WTC11 (cell line): ENCODE measurements around the gene PSMD13. TPM values are rescaled to one million over a fixed set of nuclear protein-coding genes. Genes with fewer than 3 reads are reported as not detected.

Experiments
- ATAC-seq: fragments of 200-7000 bp; cut with Tn5 transposase; 2 replicates; pipeline ENCODE4 v1.10.0; 2021; ENCODE audit warnings: mild to moderate bottlenecking, moderate library complexity
- CTCF ChIA-PET: fragments of 300-600 bp; sonication (Branson Sonifier 250); formaldehyde crosslinking; loops from one replicate; lab custom pipeline; 2021; ENCODE audit warnings: antibody characterized with exemption; lab: Charles Lee
- POLR2A ChIA-PET: fragments of 350-600 bp; sonication (Branson Sonifier 250); formaldehyde crosslinking; loops from one replicate; lab custom pipeline; 2021; ENCODE audit warnings: antibody characterized with exemption; lab: Charles Lee
- DNase-seq: peaks from one replicate; pipeline ENCODE4 v3.0.0; 2021; ENCODE audit warnings: low spot score
- H3K27ac Mint-ChIP-seq: 2 replicates; pipeline ENCODE4 v1.8.0; 2021; ENCODE audit warnings: mixed read lengths
- H3K27me3 Mint-ChIP-seq: 2 replicates; pipeline ENCODE4 v1.8.0; 2021; ENCODE audit warnings: low read depth, mild to moderate bottlenecking, moderate library complexity, mixed read lengths
- H3K36me3 Mint-ChIP-seq: 2 replicates; pipeline ENCODE4 v1.8.0; 2021; ENCODE audit warnings: mixed read lengths
- H3K4me1 Mint-ChIP-seq: 2 replicates; pipeline ENCODE4 v1.8.0; 2022; ENCODE audit warnings: mixed read lengths
- H3K4me3 Mint-ChIP-seq: 2 replicates; pipeline ENCODE4 v1.8.0; 2021; ENCODE audit warnings: mild to moderate bottlenecking, moderate library complexity, mixed read lengths
- H3K9me3 Mint-ChIP-seq: 2 replicates; pipeline ENCODE4 v1.8.0; 2021; ENCODE audit warnings: mixed read lengths
- ATF1 ChIP-seq: sonication (generic); formaldehyde crosslinking; IDR thresholded peaks from 2 replicates; pipeline ENCODE4 v1.8.1; 2023; ENCODE audit warnings: mild to moderate bottlenecking, moderate library complexity, missing genetic modification reagents
- ATF3 ChIP-seq: sonication (generic); formaldehyde crosslinking; conservative IDR thresholded peaks from 2 replicates; pipeline ENCODE4 v1.8.1; 2022; ENCODE audit warnings: mild to moderate bottlenecking, missing genetic modification reagents
- CDX4 ChIP-seq: fragments of 250-450 bp; sonication (Bioruptor Pico); IDR thresholded peaks from 2 replicates; pipeline ENCODE4 v1.9.0; 2021; ENCODE audit warnings: moderate library complexity, mild to moderate bottlenecking, inconsistent platforms, borderline replicate concordance
- CREM ChIP-seq: sonication (generic); formaldehyde crosslinking; IDR thresholded peaks from 2 replicates; pipeline ENCODE4 v1.8.1; 2022; ENCODE audit warnings: mild to moderate bottlenecking, missing genetic modification reagents, moderate library complexity
- ESRRA ChIP-seq: sonication (generic); formaldehyde crosslinking; IDR thresholded peaks from 2 replicates; pipeline ENCODE4 v1.8.1; 2022; ENCODE audit warnings: mild to moderate bottlenecking, missing genetic modification reagents, borderline replicate concordance
- FOXP1 ChIP-seq: sonication (generic); formaldehyde crosslinking; IDR thresholded peaks from 2 replicates; pipeline ENCODE4 v1.8.0; 2022; ENCODE audit warnings: missing genetic modification reagents, mild to moderate bottlenecking, moderate library complexity, borderline replicate concordance
- GABPB1 ChIP-seq: sonication (generic); formaldehyde crosslinking; IDR thresholded peaks from 2 replicates; pipeline ENCODE4 v1.8.1; 2023; ENCODE audit warnings: mild to moderate bottlenecking, missing genetic modification reagents
- KAT7 ChIP-seq: sonication (generic); formaldehyde crosslinking; IDR thresholded peaks from 2 replicates; pipeline ENCODE4 v1.8.1; 2023; ENCODE audit warnings: missing genetic modification reagents, mild to moderate bottlenecking, borderline replicate concordance
- NR1H2 ChIP-seq: sonication (generic); formaldehyde crosslinking; IDR thresholded peaks from 2 replicates; pipeline ENCODE4 v1.9.0; 2021; ENCODE audit warnings: mild to moderate bottlenecking, moderate library complexity, missing genetic modification reagents
- OVOL2 ChIP-seq: fragments of 250-450 bp; sonication (Bioruptor Pico); IDR thresholded peaks from 2 replicates; pipeline ENCODE4 v1.9.0; 2021; ENCODE audit warnings: mild to moderate bottlenecking, borderline replicate concordance
- SOX15 ChIP-seq: fragments of 250-450 bp; sonication (Bioruptor Pico); IDR thresholded peaks from 2 replicates; pipeline ENCODE4 v1.9.0; 2021; ENCODE audit warnings: mild to moderate bottlenecking
- TEAD4 ChIP-seq: sonication (generic); formaldehyde crosslinking; IDR thresholded peaks from 2 replicates; pipeline ENCODE4 v1.8.0; 2022; ENCODE audit warnings: mild to moderate bottlenecking, missing genetic modification reagents
- ZNF138 ChIP-seq: sonication (generic); formaldehyde crosslinking; conservative IDR thresholded peaks from 2 replicates; pipeline ENCODE4 v1.8.1; 2022; ENCODE audit warnings: mild to moderate bottlenecking, moderate library complexity, missing genetic modification reagents
- ZNF232 ChIP-seq: sonication (generic); formaldehyde crosslinking; IDR thresholded peaks from 2 replicates; pipeline ENCODE4 v1.8.0; 2022; ENCODE audit warnings: mild to moderate bottlenecking, missing genetic modification reagents
- ZNF263 ChIP-seq: sonication (generic); formaldehyde crosslinking; IDR thresholded peaks from 2 replicates; pipeline ENCODE4 v1.8.1; 2022; ENCODE audit warnings: low read depth, mild to moderate bottlenecking, moderate library complexity, missing genetic modification reagents
- total RNA-seq: library from RNA; stranded (reverse); gene quantifications from 3 replicates; pipeline ENCODE4 v1.2.3, GENCODE V29; 2021
- TF ChIP-seq, protein P1 (sequence below): sonication (generic); formaldehyde crosslinking; IDR thresholded peaks from 2 replicates; pipeline ENCODE4 v1.8.0; 2023; ENCODE audit warnings: missing genetic modification reagents, mild to moderate bottlenecking, borderline replicate concordance
- TF ChIP-seq, protein P2 (sequence below): sonication (generic); formaldehyde crosslinking; IDR thresholded peaks from 2 replicates; pipeline ENCODE4 v1.8.0; 2022; ENCODE audit warnings: mild to moderate bottlenecking, missing genetic modification reagents
- TF ChIP-seq, protein P3 (sequence below): fragments of 250-450 bp; sonication (Bioruptor Pico); IDR thresholded peaks from 2 replicates; pipeline ENCODE4 v1.8.0; 2021; ENCODE audit warnings: mild to moderate bottlenecking

PSMD13 gene
- total RNA-seq, 1 experiment from 2014 or later: 148 TPM

GRCh38 chr11:207208-207862, 29.4 kb upstream of the PSMD13 start, which contains the start of the genes BET1L and RIC8A (continued):
- TF ChIP-seq, protein P1, sequence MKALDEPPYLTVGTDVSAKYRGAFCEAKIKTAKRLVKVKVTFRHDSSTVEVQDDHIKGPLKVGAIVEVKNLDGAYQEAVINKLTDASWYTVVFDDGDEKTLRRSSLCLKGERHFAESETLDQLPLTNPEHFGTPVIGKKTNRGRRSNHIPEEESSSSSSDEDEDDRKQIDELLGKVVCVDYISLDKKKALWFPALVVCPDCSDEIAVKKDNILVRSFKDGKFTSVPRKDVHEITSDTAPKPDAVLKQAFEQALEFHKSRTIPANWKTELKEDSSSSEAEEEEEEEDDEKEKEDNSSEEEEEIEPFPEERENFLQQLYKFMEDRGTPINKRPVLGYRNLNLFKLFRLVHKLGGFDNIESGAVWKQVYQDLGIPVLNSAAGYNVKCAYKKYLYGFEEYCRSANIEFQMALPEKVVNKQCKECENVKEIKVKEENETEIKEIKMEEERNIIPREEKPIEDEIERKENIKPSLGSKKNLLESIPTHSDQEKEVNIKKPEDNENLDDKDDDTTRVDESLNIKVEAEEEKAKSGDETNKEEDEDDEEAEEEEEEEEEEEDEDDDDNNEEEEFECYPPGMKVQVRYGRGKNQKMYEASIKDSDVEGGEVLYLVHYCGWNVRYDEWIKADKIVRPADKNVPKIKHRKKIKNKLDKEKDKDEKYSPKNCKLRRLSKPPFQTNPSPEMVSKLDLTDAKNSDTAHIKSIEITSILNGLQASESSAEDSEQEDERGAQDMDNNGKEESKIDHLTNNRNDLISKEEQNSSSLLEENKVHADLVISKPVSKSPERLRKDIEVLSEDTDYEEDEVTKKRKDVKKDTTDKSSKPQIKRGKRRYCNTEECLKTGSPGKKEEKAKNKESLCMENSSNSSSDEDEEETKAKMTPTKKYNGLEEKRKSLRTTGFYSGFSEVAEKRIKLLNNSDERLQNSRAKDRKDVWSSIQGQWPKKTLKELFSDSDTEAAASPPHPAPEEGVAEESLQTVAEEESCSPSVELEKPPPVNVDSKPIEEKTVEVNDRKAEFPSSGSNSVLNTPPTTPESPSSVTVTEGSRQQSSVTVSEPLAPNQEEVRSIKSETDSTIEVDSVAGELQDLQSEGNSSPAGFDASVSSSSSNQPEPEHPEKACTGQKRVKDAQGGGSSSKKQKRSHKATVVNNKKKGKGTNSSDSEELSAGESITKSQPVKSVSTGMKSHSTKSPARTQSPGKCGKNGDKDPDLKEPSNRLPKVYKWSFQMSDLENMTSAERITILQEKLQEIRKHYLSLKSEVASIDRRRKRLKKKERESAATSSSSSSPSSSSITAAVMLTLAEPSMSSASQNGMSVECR: peak; percentile 86; the same call in 1 of the 2 replicates
- TF ChIP-seq, protein P2, sequence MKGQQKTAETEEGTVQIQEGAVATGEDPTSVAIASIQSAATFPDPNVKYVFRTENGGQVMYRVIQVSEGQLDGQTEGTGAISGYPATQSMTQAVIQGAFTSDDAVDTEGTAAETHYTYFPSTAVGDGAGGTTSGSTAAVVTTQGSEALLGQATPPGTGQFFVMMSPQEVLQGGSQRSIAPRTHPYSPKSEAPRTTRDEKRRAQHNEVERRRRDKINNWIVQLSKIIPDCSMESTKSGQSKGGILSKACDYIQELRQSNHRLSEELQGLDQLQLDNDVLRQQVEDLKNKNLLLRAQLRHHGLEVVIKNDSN: no peak
- no peak for TF ChIP-seq ZNF138 (CRISPR knock-in tag)
- TF ChIP-seq GABPB1 (CRISPR knock-in tag): peak; percentile 56
- no peak for TF ChIP-seq OVOL2 (CRISPR knock-in tag)
- TF ChIP-seq FOXP1 (CRISPR knock-in tag): peak; percentile 45; the same call in 1 of the 2 replicates
- TF ChIP-seq, protein P3, sequence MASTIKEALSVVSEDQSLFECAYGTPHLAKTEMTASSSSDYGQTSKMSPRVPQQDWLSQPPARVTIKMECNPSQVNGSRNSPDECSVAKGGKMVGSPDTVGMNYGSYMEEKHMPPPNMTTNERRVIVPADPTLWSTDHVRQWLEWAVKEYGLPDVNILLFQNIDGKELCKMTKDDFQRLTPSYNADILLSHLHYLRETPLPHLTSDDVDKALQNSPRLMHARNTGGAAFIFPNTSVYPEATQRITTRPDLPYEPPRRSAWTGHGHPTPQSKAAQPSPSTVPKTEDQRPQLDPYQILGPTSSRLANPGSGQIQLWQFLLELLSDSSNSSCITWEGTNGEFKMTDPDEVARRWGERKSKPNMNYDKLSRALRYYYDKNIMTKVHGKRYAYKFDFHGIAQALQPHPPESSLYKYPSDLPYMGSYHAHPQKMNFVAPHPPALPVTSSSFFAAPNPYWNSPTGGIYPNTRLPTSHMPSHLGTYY (CRISPR knock-in tag): no peak
- TF ChIP-seq CREM (CRISPR knock-in tag): 0 out of 2 replicates have a peak, but pooled peaks have one; percentile 42
- no peak for TF ChIP-seq TEAD4
- no peak for TF ChIP-seq CDX4 (CRISPR knock-in tag)
- TF ChIP-seq NR1H2: no peak
- no peak for TF ChIP-seq ZNF263 (CRISPR knock-in tag)
- no peak for TF ChIP-seq ESRRA (CRISPR knock-in tag)
- no peak for TF ChIP-seq ATF3

DNA sequence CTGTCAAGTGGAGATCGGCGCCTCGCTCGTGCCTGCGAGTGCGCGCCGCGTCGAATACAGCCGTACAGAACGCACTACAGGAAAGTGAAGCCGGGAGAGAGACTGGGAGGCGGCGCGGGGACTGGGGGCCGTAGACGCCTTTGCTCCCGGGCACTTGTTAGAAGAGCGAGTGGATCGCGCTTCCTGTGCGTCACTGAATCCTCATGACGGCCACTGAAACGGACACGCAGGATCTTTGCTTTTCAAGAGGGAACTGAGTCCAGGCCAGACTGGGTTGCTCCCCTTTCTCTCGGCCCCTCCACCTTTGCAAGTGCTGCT, 29.0 kb upstream of the PSMD13 start:
- Mint-ChIP-seq H3K27ac (peak overlapping the region; percentile 98), H3K4me1 (peaks cover 8% of the 10 kb centered on the region; the same call in 1 of the 2 replicates), H3K36me3 (peaks cover 31% of the 10 kb centered on the region), H3K9me3 (no peaks in the 10 kb centered on the region), H3K4me3 (peak overlapping the region; percentile 97), H3K27me3 (no peaks in the 10 kb centered on the region)
- ATAC-seq (peak; percentile 5), DNase-seq (peak; percentile 31)
- ChIA-PET POLR2A (interaction anchor here (0.7 to 1.0 kb wide), 2 partner anchors 161 to 199 kb away, joined by 3 to 6 read pairs; no protein-coding TSS in a partner anchor), CTCF (interaction anchor here (0.8 to 2.2 kb wide), 5 partner anchors 43 to 240 kb away, joined by 4 to 23 read pairs (median 4); no protein-coding TSS in a partner anchor)
- TF ChIP-seq SOX15 (CRISPR knock-in tag) (no peak), ATF1 (CRISPR knock-in tag) (no peak), KAT7 (no peak; the same call in 1 of the 2 replicates), ZNF232 (CRISPR knock-in tag) (0 out of 2 replicates have a peak, but pooled peaks have one; percentile 12)
